Stimulated activated CD4-positive, alpha-beta T cell treated with anti-CD3 and anti-CD28 coated beads, Interleukin-12 subunit alpha, Interleukin-12 subunit beta, amount 100 ng/mL, for 48 hours (primary cell): Measurements from ENCODE around the gene KAT7.
A peak's percentile ranks its signal among the peaks of the same experiment; 100 is the strongest.

Experiments
- DNase-seq, 3 donors: peaks; one replicate each; pipeline ENCODE4 v3.0.0-alpha.2; 2020; ENCODE audit warnings: low read depth in 2 of 3, low spot score in 1 of 3

The KAT7 gene

GRCh38 chr17:49866882-49867413, 78.5 kb downstream of the KAT7 start:
- DNase-seq, result no peak

- no peak for DNase-seq
These were observed 80.5 kb downstream of the KAT7 start for GRCh38 chr17:49869038-49869374.

- no peak for DNase-seq
These were observed 81.8 kb downstream of the KAT7 start for GRCh38 chr17:49870298-49870697.

- DNase-seq, result no peak
These were observed 82.7 kb downstream of the KAT7 start for GRCh38 chr17:49871211-49871610.

GRCh38 chr17:49872754-49873377, 84.4 kb downstream of the KAT7 start:
- no peak for DNase-seq

- no peak for DNase-seq
These were observed 85.0 kb downstream of the KAT7 start for GRCh38 chr17:49873466-49873865.

- no peak for DNase-seq
These were observed 85.4 kb downstream of the KAT7 start for GRCh38 chr17:49873926-49874325.

- no peak for DNase-seq
These were observed 86.4 kb downstream of the KAT7 start for GRCh38 chr17:49874911-49875310.

- no peak for DNase-seq
These were observed 87.2 kb downstream of the KAT7 start for GRCh38 chr17:49875685-49876084.

- DNase-seq, result no peak
These were observed 90.7 kb downstream of the KAT7 start for GRCh38 chr17:49878931-49879904.

GRCh38 chr17:49880291-49881053, 92.0 kb downstream of the KAT7 start:
- DNase-seq, result peak; percentile 52 to 69 (median 68)

GRCh38 chr17:49881054-49881402, 92.5 kb downstream of the KAT7 start:
- no peak for DNase-seq

GRCh38 chr17:49882434-49882833, 94.0 kb downstream of the KAT7 start:
- DNase-seq, result no peak
